Measurements from ENCODE around the gene CNIH2.

CNIH2 gene

GRCh38 chr11:66277471-66278362 lies at the start of gene CNIH2:
TSS of gene CNIH2 (plus strand) at chr11:66278175. CDS start at chr11:66278457, 282 bp downstream.
- POLR2A ChIA-PET = interaction anchor here (0.9 kb wide), 1 partner anchor 11 kb away, joined by 3 read pairs; the partner anchor contains the start of gene YIF1A
- peak; percentile 65 for DNase-seq (ENCODE audit: extremely low spot score)
- TF ChIP-seq CTCF (IDR thresholded peaks at IDR 0.05; ENCODE audit: control extremely low read depth, extremely low read depth, low read depth, missing control alignments) = no peak
- CTCF ChIA-PET = interaction anchor here (1.0 kb wide), 1 partner anchor 9 kb away, joined by 3 read pairs; no protein-coding TSS in a partner anchor

GRCh38 chr11:66228521-66228920 lies 49.5 kb upstream of the CNIH2 start:
- ChIA-PET CTCF (interaction anchor here (1.6 kb wide), 1 partner anchor 17 kb away, joined by 5 read pairs; no protein-coding TSS in a partner anchor), POLR2A (no interaction called here)
- no peak for TF ChIP-seq CTCF (IDR thresholded peaks at IDR 0.05; ENCODE audit: control extremely low read depth, extremely low read depth, low read depth, missing control alignments)
- DNase-seq (ENCODE audit: extremely low spot score) = no peak

- CTCF ChIA-PET = no interaction called here
Measured at GRCh38 chr11:66230156-66230555, 47.8 kb upstream of the CNIH2 start.

GRCh38 chr11:66230978-66231377 lies 47.0 kb upstream of the CNIH2 start:
- ChIA-PET POLR2A (no interaction called here), CTCF (interaction anchor here (1.0 kb wide), 1 partner anchor 9 kb away, joined by 5 read pairs; no protein-coding TSS in a partner anchor)
- no peak for DNase-seq (ENCODE audit: extremely low spot score)
- no peak for TF ChIP-seq CTCF (IDR thresholded peaks at IDR 0.05; ENCODE audit: control extremely low read depth, extremely low read depth, low read depth, missing control alignments)

More at GRCh38 chr11:66230156-66230555, 47.8 kb upstream of the CNIH2 start:
- TF ChIP-seq CTCF (IDR thresholded peaks at IDR 0.05; ENCODE audit: control extremely low read depth, extremely low read depth, low read depth, missing control alignments) = no peak
- POLR2A ChIA-PET = no interaction called here
- DNase-seq (ENCODE audit: extremely low spot score) = no peak

- CTCF ChIA-PET = interaction anchor here (1.0 kb wide), 1 partner anchor 10 kb away, joined by 5 read pairs; no protein-coding TSS in a partner anchor
- DNase-seq (ENCODE audit: extremely low spot score) = no peak
Measured at GRCh38 chr11:66231561-66231960, 46.4 kb upstream of the CNIH2 start.

More at GRCh38 chr11:66231561-66231960, 46.4 kb upstream of the CNIH2 start:
- POLR2A ChIA-PET = no interaction called here
- TF ChIP-seq CTCF (IDR thresholded peaks at IDR 0.05; ENCODE audit: control extremely low read depth, extremely low read depth, low read depth, missing control alignments) = no peak

Data from GM10248 (cell line).